Measurements from ENCODE around the gene LMF1.
"Not testable (repeated sequence)": the region's sequence is repeated elsewhere in the genome, so short reads cannot be mapped to it uniquely, and the experiment has no call there.

The LMF1 gene

GRCh38 chr16:825341-826061 lies 145.3 kb downstream of the LMF1 start:
- DNase-seq (ENCODE audit: low read depth), result peak; percentile 16

GRCh38 chr16:824601-825000 lies 146.2 kb downstream of the LMF1 start:
- no peak for DNase-seq (ENCODE audit: low read depth)

- no peak for DNase-seq (ENCODE audit: low read depth)
Measured at GRCh38 chr16:824194-824593, 146.6 kb downstream of the LMF1 start.

- DNase-seq (ENCODE audit: low read depth), result no peak
Measured at GRCh38 chr16:822909-823297, 147.9 kb downstream of the LMF1 start.

GRCh38 chr16:822174-822908 lies 148.4 kb downstream of the LMF1 start:
- DNase-seq (ENCODE audit: low read depth), result no peak

GRCh38 chr16:821751-822150 lies 149.0 kb downstream of the LMF1 start:
- DNase-seq (ENCODE audit: low read depth), result no peak

GRCh38 chr16:820748-821147 lies 150.0 kb downstream of the LMF1 start:
- no peak for DNase-seq (ENCODE audit: low read depth)

- DNase-seq (ENCODE audit: low read depth), result not testable (repeated sequence)
Measured at GRCh38 chr16:820044-820408, 150.8 kb downstream of the LMF1 start.

- DNase-seq (ENCODE audit: low read depth), result no peak
Measured at GRCh38 chr16:819336-820043, 151.3 kb downstream of the LMF1 start.

- no peak for DNase-seq (ENCODE audit: low read depth)
Measured at GRCh38 chr16:818592-818991, 152.2 kb downstream of the LMF1 start.

GRCh38 chr16:818132-818531 lies 152.7 kb downstream of the LMF1 start:
- DNase-seq (ENCODE audit: low read depth), result no peak

GRCh38 chr16:817001-817906 lies 153.5 kb downstream of the LMF1 start:
- DNase-seq (ENCODE audit: low read depth), result no peak

GRCh38 chr16:815861-816260 lies 154.9 kb downstream of the LMF1 start:
- no peak for DNase-seq (ENCODE audit: low read depth)

- DNase-seq (ENCODE audit: low read depth), result peak; percentile 78
Measured at GRCh38 chr16:814974-815373, 155.8 kb downstream of the LMF1 start.

GRCh38 chr16:813916-814412 lies 156.8 kb downstream of the LMF1 start:
- DNase-seq (ENCODE audit: low read depth), result no peak

GRCh38 chr16:813204-813915 lies 157.4 kb downstream of the LMF1 start:
- DNase-seq (ENCODE audit: low read depth), result peak; percentile 55

GRCh38 chr16:808085-808386 lies 162.7 kb downstream of the LMF1 start:
- DNase-seq (ENCODE audit: low read depth), result no peak

GRCh38 chr16:807347-808084 lies 163.3 kb downstream of the LMF1 start:
- peak; percentile 94 for DNase-seq (ENCODE audit: low read depth)

- DNase-seq (ENCODE audit: low read depth), result no peak
Measured at GRCh38 chr16:805474-805873, 165.3 kb downstream of the LMF1 start.

GRCh38 chr16:804193-805048 lies 166.4 kb downstream of the LMF1 start:
- no peak for DNase-seq (ENCODE audit: low read depth)
